Measurements from ENCODE around the gene MRTFA. TPM values are rescaled to one million over a fixed set of nuclear protein-coding genes. Genes with fewer than 3 reads are reported as not detected.

Gene MRTFA
- total RNA-seq, 1 donor from 2014 or later, result 53.0 TPM

DNA sequence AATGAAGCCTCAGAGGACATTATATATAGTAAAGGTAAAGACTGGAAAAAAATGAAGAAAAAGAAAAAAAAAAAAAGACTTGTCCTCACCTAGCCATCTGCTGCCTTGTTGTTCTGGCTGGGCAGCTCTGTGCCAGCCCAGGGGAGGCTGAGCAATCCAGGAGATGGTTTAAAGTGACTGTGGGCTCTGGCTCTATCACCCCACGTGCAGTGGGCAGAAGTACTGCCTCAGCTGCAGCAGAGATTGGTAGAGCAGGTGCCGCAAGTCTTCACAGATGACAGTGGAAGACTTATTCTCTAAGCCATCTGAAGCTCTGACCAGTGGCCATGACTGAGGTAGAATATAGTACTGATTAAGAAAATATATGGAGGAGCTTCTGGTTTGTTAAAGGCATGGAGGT, 203.9 kb downstream of the MRTFA start:
- Histone ChIP-seq H3K4me3 (ENCODE audit: low read depth, low read length) (no peak overlapping the region), H3K36me3 (ENCODE audit: control insufficient read depth, insufficient read depth, low read length) (peaks cover 3% of the 10 kb centered on the region), H3K27me3 (ENCODE audit: control insufficient read depth, insufficient read depth, low read length) (no peaks in the 10 kb centered on the region)
- TF ChIP-seq, protein P1, sequence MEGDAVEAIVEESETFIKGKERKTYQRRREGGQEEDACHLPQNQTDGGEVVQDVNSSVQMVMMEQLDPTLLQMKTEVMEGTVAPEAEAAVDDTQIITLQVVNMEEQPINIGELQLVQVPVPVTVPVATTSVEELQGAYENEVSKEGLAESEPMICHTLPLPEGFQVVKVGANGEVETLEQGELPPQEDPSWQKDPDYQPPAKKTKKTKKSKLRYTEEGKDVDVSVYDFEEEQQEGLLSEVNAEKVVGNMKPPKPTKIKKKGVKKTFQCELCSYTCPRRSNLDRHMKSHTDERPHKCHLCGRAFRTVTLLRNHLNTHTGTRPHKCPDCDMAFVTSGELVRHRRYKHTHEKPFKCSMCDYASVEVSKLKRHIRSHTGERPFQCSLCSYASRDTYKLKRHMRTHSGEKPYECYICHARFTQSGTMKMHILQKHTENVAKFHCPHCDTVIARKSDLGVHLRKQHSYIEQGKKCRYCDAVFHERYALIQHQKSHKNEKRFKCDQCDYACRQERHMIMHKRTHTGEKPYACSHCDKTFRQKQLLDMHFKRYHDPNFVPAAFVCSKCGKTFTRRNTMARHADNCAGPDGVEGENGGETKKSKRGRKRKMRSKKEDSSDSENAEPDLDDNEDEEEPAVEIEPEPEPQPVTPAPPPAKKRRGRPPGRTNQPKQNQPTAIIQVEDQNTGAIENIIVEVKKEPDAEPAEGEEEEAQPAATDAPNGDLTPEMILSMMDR (IDR thresholded peaks at IDR 0.05; ENCODE audit: insufficient read depth, low read length, poor library complexity, severe bottlenecking), result no peak
- no peak for DNase-seq (ENCODE audit: low read depth)

- Histone ChIP-seq H3K27me3 (ENCODE audit: control insufficient read depth, insufficient read depth, low read length) (no peaks in the 10 kb centered on the region), H3K36me3 (ENCODE audit: control insufficient read depth, insufficient read depth, low read length) (peaks cover 3% of the 10 kb centered on the region), H3K4me3 (ENCODE audit: low read depth, low read length) (no peak overlapping the region)
- no peak for DNase-seq (ENCODE audit: low read depth)
- TF ChIP-seq, protein P1 (IDR thresholded peaks at IDR 0.05; ENCODE audit: insufficient read depth, low read length, poor library complexity, severe bottlenecking), result no peak
Measured at GRCh38 chr22:40432157-40432556, 204.4 kb downstream of the MRTFA start.

- Histone ChIP-seq H3K4me3 (ENCODE audit: low read depth, low read length) (no peak overlapping the region), H3K36me3 (ENCODE audit: control insufficient read depth, insufficient read depth, low read length) (peaks cover 3% of the 10 kb centered on the region), H3K27me3 (ENCODE audit: control insufficient read depth, insufficient read depth, low read length) (no peaks in the 10 kb centered on the region)
- DNase-seq (ENCODE audit: low read depth), result no peak
- TF ChIP-seq, protein P1 (IDR thresholded peaks at IDR 0.05; ENCODE audit: insufficient read depth, low read length, poor library complexity, severe bottlenecking), result no peak
Measured at GRCh38 chr22:40430991-40431390, 205.5 kb downstream of the MRTFA start.

GRCh38 chr22:40429481-40429880, 207.0 kb downstream of the MRTFA start:
- DNase-seq (ENCODE audit: low read depth), result no peak
- peaks cover 3% of the 10 kb centered on the region for H3K36me3 ChIP-seq (ENCODE audit: control insufficient read depth, insufficient read depth, low read length)
- TF ChIP-seq, protein P1 (IDR thresholded peaks at IDR 0.05; ENCODE audit: insufficient read depth, low read length, poor library complexity, severe bottlenecking), result no peak

DNA sequence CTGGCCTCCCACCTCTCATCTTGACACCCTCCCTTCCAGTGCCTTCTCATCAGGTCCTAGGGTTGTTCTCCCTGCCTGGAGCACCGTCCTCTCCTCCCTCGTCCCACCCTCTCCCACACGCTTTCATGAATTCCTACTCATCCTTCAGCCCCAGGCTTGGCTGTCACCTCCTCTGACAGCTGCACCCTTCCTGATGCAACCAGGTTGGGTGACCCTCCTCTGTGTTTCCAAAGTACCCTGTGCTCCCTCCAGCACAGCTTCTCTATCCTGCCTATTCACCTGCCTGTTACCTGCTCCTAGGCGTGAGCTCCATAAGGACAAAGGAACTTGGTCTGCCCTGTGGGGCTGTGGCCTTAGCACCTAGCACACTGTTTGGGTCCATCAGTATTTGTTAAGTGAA, 207.7 kb downstream of the MRTFA start:
- Histone ChIP-seq H3K27me3 (ENCODE audit: control insufficient read depth, insufficient read depth, low read length) (no peaks in the 10 kb centered on the region), H3K4me3 (ENCODE audit: low read depth, low read length) (no peak overlapping the region), H3K36me3 (ENCODE audit: control insufficient read depth, insufficient read depth, low read length) (peaks cover 3% of the 10 kb centered on the region)
- TF ChIP-seq, protein P1 (IDR thresholded peaks at IDR 0.05; ENCODE audit: insufficient read depth, low read length, poor library complexity, severe bottlenecking), result no peak
- DNase-seq (ENCODE audit: low read depth), result no peak

More at GRCh38 chr22:40429481-40429880, 207.0 kb downstream of the MRTFA start:
- Histone ChIP-seq H3K27me3 (ENCODE audit: control insufficient read depth, insufficient read depth, low read length) (no peaks in the 10 kb centered on the region), H3K4me3 (ENCODE audit: low read depth, low read length) (no peak overlapping the region)

DNA sequence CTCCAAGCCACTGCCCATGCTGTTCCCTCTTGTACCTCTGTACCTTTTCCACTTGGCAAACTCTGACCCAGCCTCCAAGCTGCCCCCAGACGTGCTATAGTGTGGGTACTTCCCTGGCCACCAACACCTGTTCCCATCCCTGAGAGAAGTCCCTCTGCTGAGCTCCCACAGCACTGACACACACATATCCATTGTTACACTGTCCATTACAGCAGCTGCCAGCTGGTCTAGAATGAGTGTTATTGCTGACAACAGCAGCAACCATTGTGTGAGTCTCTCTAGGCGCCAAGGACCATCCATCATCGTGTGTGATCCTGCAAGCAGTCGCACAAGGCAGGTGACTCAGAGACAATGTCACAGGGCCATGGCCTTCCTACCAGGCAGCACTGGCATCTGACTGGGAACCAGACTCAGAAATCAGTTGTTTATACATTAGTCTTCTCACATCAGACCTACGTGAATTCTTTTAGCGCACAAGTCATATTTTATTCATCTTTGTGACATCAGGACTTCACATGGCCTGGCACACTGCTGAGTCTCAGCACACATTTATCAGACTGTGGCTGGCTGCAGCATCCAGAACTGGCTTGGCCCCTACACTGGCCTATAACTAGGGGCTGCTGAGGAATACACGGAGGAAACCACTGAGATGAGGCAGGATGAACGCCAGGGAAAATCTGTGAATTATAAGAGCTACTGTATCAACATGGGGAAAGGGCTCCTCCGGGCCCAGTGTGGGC, 209.8 kb downstream of the MRTFA start:
- DNase-seq (ENCODE audit: low read depth), result no peak
- TF ChIP-seq, protein P1 (IDR thresholded peaks at IDR 0.05; ENCODE audit: insufficient read depth, low read length, poor library complexity, severe bottlenecking), result no peak

More for the DNA sequence above, 209.8 kb downstream of the MRTFA start:
- H3K4me3 ChIP-seq (ENCODE audit: low read depth, low read length), result no peak overlapping the region
- H3K36me3 ChIP-seq (ENCODE audit: control insufficient read depth, insufficient read depth, low read length), result peaks cover 3% of the 10 kb centered on the region
- H3K27me3 ChIP-seq (ENCODE audit: control insufficient read depth, insufficient read depth, low read length), result no peaks in the 10 kb centered on the region

Measured in kidney epithelial cell (primary cell).